HepG2 (cell line): ENCODE results near the gene JAK1. TPM values are rescaled to one million over a fixed set of nuclear protein-coding genes. Genes with fewer than 3 reads are reported as not detected.

Experiments used
- ATAD3A ChIP-seq: sonication (generic); formaldehyde crosslinking; IDR thresholded peaks from 2 replicates; pipeline ENCODE4 v1.4.0; 2020; ENCODE audit warnings: missing genetic modification reagents
- CAMTA2 ChIP-seq: sonication (generic); formaldehyde crosslinking; IDR thresholded peaks from 2 replicates; pipeline ENCODE4 v1.4.0; 2020; ENCODE audit warnings: mild to moderate bottlenecking, missing genetic modification reagents, borderline replicate concordance
- FOXO1 ChIP-seq: sonication (generic); formaldehyde crosslinking; IDR thresholded peaks from 2 replicates; pipeline ENCODE4 v1.4.0; 2020; ENCODE audit warnings: missing genetic modification reagents
- FOXP1 ChIP-seq, 2 experiments: fragments of 450-650 bp in 1 of 2; IDR thresholded peaks; 2 replicates each; pipeline ENCODE4 v1.6.1; 2017 to 2018; ENCODE audit warnings: antibody characterized with exemption in 1 of 2
- HOXA5 ChIP-seq: sonication (generic); formaldehyde crosslinking; IDR thresholded peaks from 2 replicates; pipeline ENCODE4 v1.4.0; 2020; ENCODE audit warnings: missing genetic modification reagents
- JARID2 ChIP-seq: sonication (generic); formaldehyde crosslinking; IDR thresholded peaks from 2 replicates; pipeline ENCODE4 v1.8.1; 2023; ENCODE audit warnings: missing genetic modification reagents, inconsistent platforms; ENCODE audit not compliant: insufficient replicate concordance
- KLF16 ChIP-seq, 2 experiments: sonication (generic) in 1 of 2; formaldehyde crosslinking in 1 of 2; IDR thresholded peaks; 2 replicates each; pipeline versions ENCODE4 v1.6.1 to v1.8.0; 2016 to 2023; ENCODE audit warnings: missing genetic modification reagents in 2 of 2, missing compliant biosample characterization in 1 of 2
- KLF9 ChIP-seq: IDR thresholded peaks from 2 replicates; pipeline ENCODE4 v1.6.1; 2016; ENCODE audit warnings: low read depth
- NRL ChIP-seq: sonication (generic); formaldehyde crosslinking; IDR thresholded peaks from 2 replicates; pipeline ENCODE4 v1.5.0; 2020; ENCODE audit warnings: missing genetic modification reagents, mild to moderate bottlenecking, moderate library complexity, borderline replicate concordance
- PCBP1 ChIP-seq: fragments of 200-400 bp; formaldehyde crosslinking; IDR thresholded peaks from 2 replicates; pipeline ENCODE4 v1.6.1; 2017; ENCODE audit warnings: mild to moderate bottlenecking, low read depth, low read length, borderline replicate concordance
- REXO4 ChIP-seq: sonication (generic); formaldehyde crosslinking; IDR thresholded peaks from 2 replicates; pipeline ENCODE4 v1.8.0; 2022; ENCODE audit warnings: missing genetic modification reagents, mild to moderate bottlenecking, borderline replicate concordance
- RORA ChIP-seq: sonication (generic); formaldehyde crosslinking; IDR thresholded peaks from 2 replicates; pipeline ENCODE4 v1.5.0; 2020; ENCODE audit warnings: mild to moderate bottlenecking, missing genetic modification reagents, moderate library complexity
- TRIM24 ChIP-seq: sonication (generic); formaldehyde crosslinking; IDR thresholded peaks from 2 replicates; pipeline ENCODE4 v1.8.0; 2022; ENCODE audit warnings: mild to moderate bottlenecking, missing genetic modification reagents
- ZBTB7B ChIP-seq: sonication (generic); formaldehyde crosslinking; IDR thresholded peaks from 2 replicates; pipeline ENCODE4 v1.4.0; 2020; ENCODE audit warnings: missing genetic modification reagents
- ZBTB8A ChIP-seq: sonication (generic); formaldehyde crosslinking; IDR thresholded peaks from 2 replicates; pipeline ENCODE4 v1.4.0; 2020; ENCODE audit warnings: mild to moderate bottlenecking, low read depth, missing genetic modification reagents, borderline replicate concordance
- ZNF33A ChIP-seq: sonication (generic); formaldehyde crosslinking; IDR thresholded peaks from 2 replicates; pipeline ENCODE4 v1.5.1; 2020; ENCODE audit warnings: missing genetic modification reagents, mild to moderate bottlenecking, moderate library complexity, borderline replicate concordance
- ZNF383 ChIP-seq: sonication (generic); formaldehyde crosslinking; IDR thresholded peaks from 2 replicates; pipeline ENCODE4 v1.4.0; 2020; ENCODE audit warnings: missing genetic modification reagents, mild to moderate bottlenecking, borderline replicate concordance
- ZNF468 ChIP-seq: sonication (generic); formaldehyde crosslinking; IDR thresholded peaks from 2 replicates; pipeline ENCODE4 v1.8.0; 2022; ENCODE audit warnings: mild to moderate bottlenecking, moderate library complexity, missing genetic modification reagents
- ZNF614 ChIP-seq: IDR thresholded peaks from 2 replicates; pipeline ENCODE4 v1.6.1; 2018; ENCODE audit warnings: missing biosample characterization, missing genetic modification reagents, inconsistent platforms, borderline replicate concordance
- ZNF777 ChIP-seq: sonication (generic); formaldehyde crosslinking; IDR thresholded peaks from 2 replicates; pipeline ENCODE4 v1.4.0; 2020; ENCODE audit warnings: missing genetic modification reagents
- ZNF800 ChIP-seq: sonication (generic); formaldehyde crosslinking; IDR thresholded peaks from 2 replicates; pipeline ENCODE4 v1.4.0; 2020; ENCODE audit warnings: missing genetic modification reagents
- ZSCAN22 ChIP-seq: sonication (generic); formaldehyde crosslinking; IDR thresholded peaks from 2 replicates; pipeline ENCODE4 v1.4.0; 2020; ENCODE audit warnings: mild to moderate bottlenecking, missing genetic modification reagents
- ZZZ3 ChIP-seq: sonication (generic); formaldehyde crosslinking; IDR thresholded peaks from 2 replicates; pipeline ENCODE4 v1.4.0; 2020; ENCODE audit warnings: missing genetic modification reagents, mild to moderate bottlenecking, borderline replicate concordance
- polyA plus RNA-seq, 8 experiments: library from polyadenylated mRNA; depleted of rRNA in 3 of 8; stranded (reverse) in 7 of 8; unstranded in 1 of 8; fragments of >200 nt; fragmentation: Illumina TruSeq in 4 of 8; extraction: Trizol in 4 of 8; gene quantifications; 2 replicates each; pipeline versions ENCODE4 v1.2.1 to v1.2.3, GENCODE V29; 2011 to 2016; ENCODE audit warnings: low read depth in 4 of 8, missing spikeins in 1 of 8, mixed read lengths in 1 of 8; ENCODE audit not compliant: insufficient read depth in 1 of 8
- total RNA-seq, 5 experiments: library from RNA; depleted of rRNA; stranded (reverse); fragments of >200 nt; fragmentation: Illumina TruSeq; extraction: Trizol; gene quantifications; 2 replicates each; pipeline ENCODE4 v1.2.3, GENCODE V29; 2016; ENCODE audit warnings: low read depth in 1 of 5
- TF ChIP-seq, protein P1 (sequence below): sonication (generic); formaldehyde crosslinking; IDR thresholded peaks from 2 replicates; pipeline ENCODE4 v1.5.1; 2020; ENCODE audit warnings: missing genetic modification reagents, mild to moderate bottlenecking, borderline replicate concordance
- TF ChIP-seq, protein P2 (sequence below): sonication (generic); formaldehyde crosslinking; IDR thresholded peaks from 2 replicates; pipeline ENCODE4 v1.4.0; 2020; ENCODE audit warnings: mild to moderate bottlenecking, missing genetic modification reagents

JAK1 gene
- total and polyA plus RNA-seq, 2 of the 13 experiments (the other 11 are each of a cell fraction or from before 2014, with no cell fraction given) = 23.9 to 42.4 TPM

- TF ChIP-seq ZNF800 (CRISPR knock-in tag) (no peak), CAMTA2 (no peak), FOXO1 (peak; percentile 70), ZNF614 (CRISPR knock-in tag) (peak; percentile 56; the same call in 1 of the 2 replicates), HOXA5 (CRISPR knock-in tag) (no peak), PCBP1 (no peak), ZNF383 (CRISPR knock-in tag) (no peak), RORA (no peak), KLF16 (CRISPR knock-in tag; IDR thresholded peaks at IDR 0.05) (peak in 1 of 2 experiments; percentile 70; a peak in 1 of 4 replicates), ZNF468 (CRISPR knock-in tag) (no peak), ZBTB8A (CRISPR knock-in tag) (no peak), TRIM24 (peak; percentile 75; the same call in 1 of the 2 replicates), ATAD3A (no peak), ZZZ3 (CRISPR knock-in tag) (no peak), ZNF33A (no peak), ZSCAN22 (CRISPR knock-in tag) (no peak), KLF9 (no peak), REXO4 (CRISPR knock-in tag) (no peak), JARID2 (CRISPR knock-in tag) (no peak), NRL (CRISPR knock-in tag) (no peak), ZBTB7B (no peak), FOXP1 (IDR thresholded peaks at IDR 0.05) (peak; percentile 78; the same call in 1 of the 2 replicates), FOXP1 (CRISPR knock-in tag; IDR thresholded peaks at IDR 0.05) (peak; percentile 95), ZNF777 (CRISPR knock-in tag) (no peak)
- TF ChIP-seq, protein P1, sequence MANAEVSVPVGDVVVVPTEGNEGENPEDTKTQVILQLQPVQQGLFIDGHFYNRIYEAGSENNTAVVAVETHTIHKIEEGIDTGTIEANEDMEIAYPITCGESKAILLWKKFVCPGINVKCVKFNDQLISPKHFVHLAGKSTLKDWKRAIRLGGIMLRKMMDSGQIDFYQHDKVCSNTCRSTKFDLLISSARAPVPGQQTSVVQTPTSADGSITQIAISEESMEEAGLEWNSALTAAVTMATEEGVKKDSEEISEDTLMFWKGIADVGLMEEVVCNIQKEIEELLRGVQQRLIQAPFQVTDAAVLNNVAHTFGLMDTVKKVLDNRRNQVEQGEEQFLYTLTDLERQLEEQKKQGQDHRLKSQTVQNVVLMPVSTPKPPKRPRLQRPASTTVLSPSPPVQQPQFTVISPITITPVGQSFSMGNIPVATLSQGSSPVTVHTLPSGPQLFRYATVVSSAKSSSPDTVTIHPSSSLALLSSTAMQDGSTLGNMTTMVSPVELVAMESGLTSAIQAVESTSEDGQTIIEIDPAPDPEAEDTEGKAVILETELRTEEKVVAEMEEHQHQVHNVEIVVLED (CRISPR knock-in tag) = no peak; the same call in 1 of the 2 replicates
- TF ChIP-seq, protein P2, sequence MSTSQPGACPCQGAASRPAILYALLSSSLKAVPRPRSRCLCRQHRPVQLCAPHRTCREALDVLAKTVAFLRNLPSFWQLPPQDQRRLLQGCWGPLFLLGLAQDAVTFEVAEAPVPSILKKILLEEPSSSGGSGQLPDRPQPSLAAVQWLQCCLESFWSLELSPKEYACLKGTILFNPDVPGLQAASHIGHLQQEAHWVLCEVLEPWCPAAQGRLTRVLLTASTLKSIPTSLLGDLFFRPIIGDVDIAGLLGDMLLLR (CRISPR knock-in tag) = no peak
Measured at GRCh38 chr1:64986903-64987871, 20.8 kb upstream of the JAK1 start (continued).
